Liver (tissue), 10 donors: ENCODE measurements around the gene VEGFA. TPM values are rescaled to one million over a fixed set of nuclear protein-coding genes. Genes with fewer than 3 reads are reported as not detected.

Experiments
- DNase-seq: peaks from one replicate; pipeline ENCODE4 v3.0.0-alpha.2; 2017; ENCODE audit warnings: low spot score
- H3K27ac ChIP-seq, 2 donors: one replicate each; pipeline ENCODE4 v1.7.0; 2013; ENCODE audit warnings: inconsistent platforms in 2 of 2, low read length in 2 of 2, control low read depth in 1 of 2, low read depth in 1 of 2, mild to moderate bottlenecking in 1 of 2
- H3K27me3 ChIP-seq, 4 donors: one replicate each; pipeline versions ENCODE4 v1.6.1 to v1.7.0; 2013; ENCODE audit warnings: low read length in 3 of 4, inconsistent platforms in 1 of 4, mild to moderate bottlenecking in 1 of 4, moderate library complexity in 1 of 4; ENCODE audit not compliant: control insufficient read depth in 4 of 4, insufficient read depth in 4 of 4
- H3K36me3 ChIP-seq, 4 donors: one replicate each; pipeline versions ENCODE4 v1.6.1 to v1.7.0; 2013; ENCODE audit warnings: low read length in 3 of 4, mild to moderate bottlenecking in 3 of 4, low read depth in 1 of 4, moderate library complexity in 1 of 4; ENCODE audit not compliant: control insufficient read depth in 4 of 4, insufficient read depth in 3 of 4
- H3K4me1 ChIP-seq, 4 donors: one replicate each; pipeline versions ENCODE4 v1.6.1 to v1.7.0; 2013; ENCODE audit warnings: low read length in 3 of 4, mild to moderate bottlenecking in 3 of 4, moderate library complexity in 1 of 4; ENCODE audit not compliant: control insufficient read depth in 4 of 4, insufficient read depth in 4 of 4
- H3K4me3 ChIP-seq, 3 donors: one replicate each; pipeline versions ENCODE4 v1.6.1 to v1.7.0; 2013; ENCODE audit warnings: low read length in 3 of 3, control low read depth in 1 of 3, low read depth in 1 of 3, mild to moderate bottlenecking in 1 of 3
- H3K9ac ChIP-seq, 2 donors: one replicate each; pipeline ENCODE4 v1.7.0; 2013; ENCODE audit warnings: low read length in 2 of 2, mild to moderate bottlenecking in 2 of 2, moderate library complexity in 2 of 2, control low read depth in 1 of 2, low read depth in 1 of 2
- H3K9me3 ChIP-seq, 4 donors: one replicate each; pipeline versions ENCODE4 v1.6.1 to v1.7.0; 2013; ENCODE audit warnings: low read length in 3 of 4; ENCODE audit not compliant: control insufficient read depth in 4 of 4
- CTCF ChIP-seq: fragments of 150-350 bp; IDR thresholded peaks from 2 replicates; pipeline ENCODE4 v1.5.1; 2017; ENCODE audit warnings: improper control_type of control experiment, low read depth, low read length; ENCODE audit not compliant: missing input control
- FOXA1 ChIP-seq: IDR thresholded peaks from 2 replicates; pipeline ENCODE4 v1.6.1; 2016; ENCODE audit warnings: antibody characterized with exemption
- FOXA2 ChIP-seq: IDR thresholded peaks from 2 replicates; pipeline ENCODE4 v1.6.1; 2016; ENCODE audit warnings: antibody characterized with exemption
- GABPA ChIP-seq, 2 donors: IDR thresholded peaks in 1 of 2; conservative IDR thresholded peaks in 1 of 2; 2 replicates each; pipeline ENCODE4 v1.6.1; 2016; ENCODE audit warnings: antibody characterized with exemption in 2 of 2, mild to moderate bottlenecking in 1 of 2, moderate library complexity in 1 of 2
- JUND ChIP-seq, 2 donors: IDR thresholded peaks; 2 replicates each; pipeline ENCODE4 v1.6.1; 2016; ENCODE audit warnings: antibody characterized with exemption in 2 of 2
- RAD21 ChIP-seq, 2 donors: IDR thresholded peaks; 2 replicates each; pipeline ENCODE4 v1.6.1; 2016; ENCODE audit warnings: antibody characterized with exemption in 2 of 2, mild to moderate bottlenecking in 2 of 2
- REST ChIP-seq: IDR thresholded peaks from 2 replicates; pipeline ENCODE4 v1.6.1; 2016; ENCODE audit warnings: antibody characterized with exemption, mild to moderate bottlenecking
- RXRA ChIP-seq, 2 donors: IDR thresholded peaks; 2 replicates each; pipeline ENCODE4 v1.6.1; 2017 to 2018; ENCODE audit warnings: antibody characterized with exemption in 2 of 2, mild to moderate bottlenecking in 1 of 2
- SP1 ChIP-seq: IDR thresholded peaks from 2 replicates; pipeline ENCODE4 v1.6.1; 2018; ENCODE audit warnings: antibody characterized with exemption, mild to moderate bottlenecking
- TAF1 ChIP-seq: conservative IDR thresholded peaks from 2 replicates; pipeline ENCODE4 v1.6.1; 2016; ENCODE audit warnings: antibody characterized with exemption, mild to moderate bottlenecking
- YY1 ChIP-seq: IDR thresholded peaks from 2 replicates; pipeline ENCODE4 v1.6.1; 2016; ENCODE audit warnings: antibody characterized with exemption, mild to moderate bottlenecking
- ZBTB33 ChIP-seq: IDR thresholded peaks from 2 replicates; pipeline ENCODE4 v1.6.1; 2016; ENCODE audit warnings: antibody characterized with exemption
- WGBS: extraction: QIAGEN DNeasy Blood & Tissue Kit; methylation state at CpG from one replicate; pipeline ENCODE4 v1.1.7; 2013; 5-methylcytosine and 5-hydroxymethylcytosine counted together
- polyA plus RNA-seq, 2 donors: library from polyadenylated mRNA; stranded (reverse) in 1 of 2; unstranded in 1 of 2; fragments of 200-250 nt in 1 of 2; fragments of >200 nt in 1 of 2; fragmentation: Nextera tagmentation in 1 of 2; extraction: Ambion mirVana in 1 of 2; gene quantifications; one replicate each; pipeline versions ENCODE4 v1.2.1 to v1.2.3, GENCODE V29; 2013 to 2015
- small RNA-seq: library from RNA; depleted of rRNA; stranded (forward); fragments of <200 nt; gene quantifications from one replicate; pipeline ENCODE3, GENCODE V24; 2014
- total RNA-seq, 2 donors: library from RNA; depleted of rRNA; stranded (reverse); fragments of >200 nt; gene quantifications; one replicate each; pipeline ENCODE4 v1.2.3, GENCODE V29; 2014
- TF ChIP-seq, protein P1 (sequence below): IDR thresholded peaks from 2 replicates; pipeline ENCODE4 v1.6.1; 2016; ENCODE audit warnings: antibody characterized with exemption
- TF ChIP-seq, protein P2 (sequence below): IDR thresholded peaks from 2 replicates; pipeline ENCODE4 v1.6.1; 2016; ENCODE audit warnings: antibody characterized with exemption
- donor health status: healthy.
- donor health status: healthy.
- donor health status: healthy.
- donor health status: healthy.
- donor health status: healthy.

The VEGFA gene
- total and polyA plus RNA-seq, 4 donors = 14.7 to 160 (median 65.2) TPM

DNA sequence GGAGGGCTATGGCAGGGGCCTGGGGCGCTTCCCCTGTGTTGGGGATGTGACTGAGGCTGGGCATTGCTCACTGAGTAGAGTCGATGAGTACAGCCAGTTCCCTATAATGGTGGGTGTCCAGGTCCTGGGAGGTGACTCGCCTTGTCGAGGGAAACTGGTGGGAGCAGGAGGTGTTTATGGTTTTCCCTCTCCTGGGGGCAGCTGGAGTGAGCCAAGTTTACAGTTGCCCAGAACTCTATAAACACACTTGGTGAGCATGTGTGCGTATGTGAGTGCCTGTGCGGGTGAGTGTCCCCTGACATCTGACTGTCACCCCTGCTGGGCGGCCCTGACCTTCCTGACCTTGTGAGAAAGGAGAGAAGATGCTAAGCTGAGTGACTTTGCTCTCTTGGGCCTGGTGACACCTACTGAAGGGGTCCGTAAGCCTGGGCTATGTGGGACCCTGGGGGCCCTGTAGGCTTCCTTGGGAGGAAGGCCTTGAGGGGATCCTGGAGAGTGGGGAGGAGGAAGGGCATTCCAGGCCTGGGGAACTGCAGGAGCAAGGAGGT, 65.9 kb downstream of the VEGFA start:
- no peak for TF ChIP-seq YY1
- TF ChIP-seq, protein P1, sequence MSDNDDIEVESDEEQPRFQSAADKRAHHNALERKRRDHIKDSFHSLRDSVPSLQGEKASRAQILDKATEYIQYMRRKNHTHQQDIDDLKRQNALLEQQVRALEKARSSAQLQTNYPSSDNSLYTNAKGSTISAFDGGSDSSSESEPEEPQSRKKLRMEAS = no peak
- TF ChIP-seq, protein P2, sequence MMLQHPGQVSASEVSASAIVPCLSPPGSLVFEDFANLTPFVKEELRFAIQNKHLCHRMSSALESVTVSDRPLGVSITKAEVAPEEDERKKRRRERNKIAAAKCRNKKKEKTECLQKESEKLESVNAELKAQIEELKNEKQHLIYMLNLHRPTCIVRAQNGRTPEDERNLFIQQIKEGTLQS = no peak
- TF ChIP-seq ZBTB33 = no peak
- TF ChIP-seq RXRA (IDR thresholded peaks at IDR 0.05) = no peak
- no peak for TF ChIP-seq CTCF
- no peak for TF ChIP-seq FOXA1
- TF ChIP-seq REST = no peak
- no peak for TF ChIP-seq FOXA2
- TF ChIP-seq TAF1 = no peak
- TF ChIP-seq RAD21 (IDR thresholded peaks at IDR 0.05) = no peak
- no peak for TF ChIP-seq SP1
- TF ChIP-seq GABPA (IDR thresholded peaks at IDR 0.05 in 1 of 2, conservative IDR thresholded peaks at IDR 0.05 in 1 of 2) = no peak
- no peak for TF ChIP-seq JUND (IDR thresholded peaks at IDR 0.05)
- DNase-seq = no peak
- 93% methylated on average over 8 of the region's 8 CpGs for WGBS
- H3K4me1 ChIP-seq = peaks cover 8 to 16% (median 16%) of the 10 kb centered on the region in 4 donors
- H3K27ac ChIP-seq = no peak overlapping the region
- H3K27me3 ChIP-seq = no peaks in the 10 kb centered on the region
- no peak overlapping the region for H3K4me3 ChIP-seq
- H3K9me3 ChIP-seq = no peaks in the 10 kb centered on the region
- H3K36me3 ChIP-seq = no peaks in the 10 kb centered on the region
- no peak overlapping the region for H3K9ac ChIP-seq

Small RNA genes lying within 50 kb of the gene (small RNA-seq; reads per million reads assigned to genes)
- gene AL136131.3 = not detected

Other genes with a start within 250 kb of the VEGFA start
- 10 to 100 TPM; 12.7 to 15.8 TPM for gene XPO5, start 194.2 kb upstream of the VEGFA start, total RNA-seq
- gene XPO5, start 194.2 kb upstream of the VEGFA start, polyA plus RNA-seq = 1 to 10 TPM; 6.1 to 6.8 TPM
- gene POLH, start 194.0 kb upstream of the VEGFA start, total RNA-seq = 1 to 10 TPM; 6.9 to 7.5 TPM
- gene POLH, start 194.0 kb upstream of the VEGFA start, polyA plus RNA-seq = 1 to 10 TPM; 1.9 to 2.5 TPM
- 10 to 100 TPM; 21.8 to 69.1 TPM for gene GTPBP2, start 140.9 kb upstream of the VEGFA start, total RNA-seq
- 10 to 100 TPM in 1 of 2 donors, 1 to 10 TPM in 1; 7.9 to 10.5 TPM for gene GTPBP2, start 140.9 kb upstream of the VEGFA start, polyA plus RNA-seq
- gene MAD2L1BP, start 134.4 kb upstream of the VEGFA start, total RNA-seq = 10 to 100 TPM; 11.2 to 16.9 TPM
- 10 to 100 TPM; 15.2 to 17.3 TPM for gene MAD2L1BP, start 134.4 kb upstream of the VEGFA start, polyA plus RNA-seq
- under 1 TPM; under 0.01 to 0.19 TPM for gene RSPH9, start 125.2 kb upstream of the VEGFA start, total RNA-seq
- under 1 TPM; 0.09 to 0.15 TPM for gene RSPH9, start 125.2 kb upstream of the VEGFA start, polyA plus RNA-seq
- gene MRPS18A, start 82.4 kb upstream of the VEGFA start, total RNA-seq = 10 to 100 TPM; 21.5 to 27.0 TPM
- gene MRPS18A, start 82.4 kb upstream of the VEGFA start, polyA plus RNA-seq = 10 to 100 TPM; 43.1 to 50.5 TPM